Adrenal gland (tissue), 5 donors: ENCODE data around the gene HID1.

Experiments
- CTCF ChIP-seq, 6 experiments: fragments of 450-650 bp in 4 of 6; fragments of 200-600 bp in 2 of 6; sonication (generic) in 1 of 6; IDR thresholded peaks; 1 replicate in 5 of 6; 2 replicates in 1 of 6; pipeline versions ENCODE4 v1.5.1 to v1.8.0; 2016 to 2021; ENCODE audit warnings: antibody characterized with exemption in 6 of 6, mild to moderate bottlenecking in 2 of 6, moderate library complexity in 1 of 6
- POLR2A ChIP-seq, 2 donors: fragments of 450-650 bp; IDR thresholded peaks; one replicate each; pipeline ENCODE4 v1.6.1; 2017; ENCODE audit warnings: antibody characterized with exemption in 2 of 2, mild to moderate bottlenecking in 2 of 2, moderate library complexity in 1 of 2
- donor health status: DM: no; HTN: no; CAD: no.

DNA sequence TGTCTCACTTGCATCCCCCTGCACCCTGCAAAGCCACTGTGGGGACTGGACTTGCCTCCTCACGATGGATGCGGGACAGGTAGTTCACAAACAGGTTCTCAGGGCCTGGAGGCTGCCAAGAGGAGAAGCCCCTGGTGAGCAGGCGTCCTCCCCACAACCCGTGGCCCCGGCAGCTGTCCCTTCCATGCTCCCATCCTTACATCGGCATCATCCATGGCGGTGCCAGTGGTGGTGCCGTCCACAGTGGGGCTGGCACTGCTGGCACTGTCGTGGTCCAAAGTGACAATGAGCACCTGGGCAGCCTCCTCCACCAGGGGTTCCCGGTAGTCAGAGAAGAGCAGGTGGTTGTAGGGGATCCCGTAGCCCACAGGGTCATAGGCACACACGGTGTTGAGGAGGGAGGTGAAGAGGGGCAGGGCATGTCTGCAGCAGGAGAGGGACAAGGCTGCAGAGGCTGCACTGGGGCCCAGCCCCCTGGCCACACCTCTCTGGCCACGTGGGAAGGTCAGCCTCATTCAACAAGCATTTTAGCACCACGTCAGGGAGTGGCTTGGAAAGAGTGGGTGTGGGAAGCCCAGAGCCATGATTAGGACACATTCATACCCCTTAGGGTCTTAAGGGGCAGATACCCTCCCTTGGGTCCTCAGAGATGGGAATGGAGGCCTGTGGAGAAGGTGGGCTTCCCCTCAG, 12.6 kb downstream of the HID1 start:
- TF ChIP-seq CTCF (IDR thresholded peaks at IDR 0.05): no peak
- TF ChIP-seq POLR2A (IDR thresholded peaks at IDR 0.05): no peak
